ENCODE data around the gene CALN1. TPM values are rescaled to one million over a fixed set of nuclear protein-coding genes. Genes with fewer than 3 reads are reported as not detected.
"Not testable (repeated sequence)": the region's sequence is repeated elsewhere in the genome, so short reads cannot be mapped to it uniquely, and the experiment has no call there.

Gene CALN1
- total RNA-seq, 1 experiment from 2014 or later = not detected

- no peak for DNase-seq (ENCODE audit: low read depth)
Observed at GRCh38 chr7:72408966-72409637, 3.0 kb downstream of the CALN1 start.

- no peak for DNase-seq (ENCODE audit: low read depth)
Observed at GRCh38 chr7:72406820-72407403, 5.2 kb downstream of the CALN1 start.

GRCh38 chr7:72405871-72406270, 6.3 kb downstream of the CALN1 start:
- no peak for DNase-seq (ENCODE audit: low read depth)

- DNase-seq (ENCODE audit: low read depth) = peak; percentile 4
Observed at GRCh38 chr7:72405418-72405817, 6.7 kb downstream of the CALN1 start.

- no peak for DNase-seq (ENCODE audit: low read depth)
Observed at GRCh38 chr7:72404743-72405142, 7.4 kb downstream of the CALN1 start.

GRCh38 chr7:72403458-72404076, 8.6 kb downstream of the CALN1 start:
- no peak for DNase-seq (ENCODE audit: low read depth)

- DNase-seq (ENCODE audit: low read depth) = no peak
Observed at GRCh38 chr7:72394016-72394415, 18.1 kb downstream of the CALN1 start.

- DNase-seq (ENCODE audit: low read depth) = no peak
Observed at GRCh38 chr7:72391821-72392377, 20.2 kb downstream of the CALN1 start.

GRCh38 chr7:72386118-72386517, 26.0 kb downstream of the CALN1 start:
- DNase-seq (ENCODE audit: low read depth) = no peak

GRCh38 chr7:72362246-72362645, 49.9 kb downstream of the CALN1 start:
- no peak for DNase-seq (ENCODE audit: low read depth)

GRCh38 chr7:72345208-72345727, 66.9 kb downstream of the CALN1 start:
- no peak for DNase-seq (ENCODE audit: low read depth)

GRCh38 chr7:72343991-72344390, 68.1 kb downstream of the CALN1 start:
- DNase-seq (ENCODE audit: low read depth) = no peak

- DNase-seq (ENCODE audit: low read depth) = not testable (repeated sequence)
Observed at GRCh38 chr7:72343354-72343753, 68.8 kb downstream of the CALN1 start.

GRCh38 chr7:72337390-72338167, 74.6 kb downstream of the CALN1 start:
- DNase-seq (ENCODE audit: low read depth) = no peak

GRCh38 chr7:72336632-72337389, 75.3 kb downstream of the CALN1 start:
- no peak for DNase-seq (ENCODE audit: low read depth)

- no peak for DNase-seq (ENCODE audit: low read depth)
Observed at GRCh38 chr7:72336382-72336631, 75.8 kb downstream of the CALN1 start.

- no peak for DNase-seq (ENCODE audit: low read depth)
Observed at GRCh38 chr7:72335561-72336381, 76.4 kb downstream of the CALN1 start.

GRCh38 chr7:72334698-72335097, 77.4 kb downstream of the CALN1 start:
- no peak for DNase-seq (ENCODE audit: low read depth)

- DNase-seq (ENCODE audit: low read depth) = no peak
Observed at GRCh38 chr7:72334066-72334465, 78.1 kb downstream of the CALN1 start.

- no peak for DNase-seq (ENCODE audit: low read depth)
Observed at GRCh38 chr7:72326811-72327210, 85.3 kb downstream of the CALN1 start.

- DNase-seq (ENCODE audit: low read depth) = no peak
Observed at GRCh38 chr7:72326365-72326764, 85.8 kb downstream of the CALN1 start.
